ENCODE results near the gene CRYBB3.
"Not testable (repeated sequence)": the region's sequence is repeated elsewhere in the genome, so short reads cannot be mapped to it uniquely, and the experiment has no call there.

CRYBB3 gene

DNA sequence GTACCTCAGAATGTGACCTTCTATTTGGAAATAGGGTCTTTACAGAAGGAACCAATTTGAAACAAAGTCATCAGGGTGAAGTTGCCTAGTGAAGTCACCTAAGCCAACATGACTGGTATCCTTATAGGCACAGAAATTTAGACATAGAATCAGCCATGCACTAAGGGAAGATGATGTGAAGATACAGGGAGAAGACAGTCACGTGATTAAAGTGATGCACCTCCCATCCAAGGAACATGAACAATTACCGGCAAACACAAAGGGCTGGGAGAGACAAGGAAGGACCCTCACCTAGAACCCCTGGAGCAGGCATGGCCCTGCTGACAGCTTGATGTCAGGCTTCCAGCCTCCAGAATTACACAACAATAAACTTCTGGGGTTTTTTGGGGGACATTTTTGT is 16.6 kb downstream of the CRYBB3 start:
- DNase-seq (ENCODE audit: low read depth), result no peak
- H3K4me3 ChIP-seq (ENCODE audit: low read depth, low read length), result no peak overlapping the region
- TF ChIP-seq, protein P1, sequence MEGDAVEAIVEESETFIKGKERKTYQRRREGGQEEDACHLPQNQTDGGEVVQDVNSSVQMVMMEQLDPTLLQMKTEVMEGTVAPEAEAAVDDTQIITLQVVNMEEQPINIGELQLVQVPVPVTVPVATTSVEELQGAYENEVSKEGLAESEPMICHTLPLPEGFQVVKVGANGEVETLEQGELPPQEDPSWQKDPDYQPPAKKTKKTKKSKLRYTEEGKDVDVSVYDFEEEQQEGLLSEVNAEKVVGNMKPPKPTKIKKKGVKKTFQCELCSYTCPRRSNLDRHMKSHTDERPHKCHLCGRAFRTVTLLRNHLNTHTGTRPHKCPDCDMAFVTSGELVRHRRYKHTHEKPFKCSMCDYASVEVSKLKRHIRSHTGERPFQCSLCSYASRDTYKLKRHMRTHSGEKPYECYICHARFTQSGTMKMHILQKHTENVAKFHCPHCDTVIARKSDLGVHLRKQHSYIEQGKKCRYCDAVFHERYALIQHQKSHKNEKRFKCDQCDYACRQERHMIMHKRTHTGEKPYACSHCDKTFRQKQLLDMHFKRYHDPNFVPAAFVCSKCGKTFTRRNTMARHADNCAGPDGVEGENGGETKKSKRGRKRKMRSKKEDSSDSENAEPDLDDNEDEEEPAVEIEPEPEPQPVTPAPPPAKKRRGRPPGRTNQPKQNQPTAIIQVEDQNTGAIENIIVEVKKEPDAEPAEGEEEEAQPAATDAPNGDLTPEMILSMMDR (IDR thresholded peaks at IDR 0.05; ENCODE audit: control insufficient read depth, extremely low read depth, insufficient read depth), result no peak

DNA sequence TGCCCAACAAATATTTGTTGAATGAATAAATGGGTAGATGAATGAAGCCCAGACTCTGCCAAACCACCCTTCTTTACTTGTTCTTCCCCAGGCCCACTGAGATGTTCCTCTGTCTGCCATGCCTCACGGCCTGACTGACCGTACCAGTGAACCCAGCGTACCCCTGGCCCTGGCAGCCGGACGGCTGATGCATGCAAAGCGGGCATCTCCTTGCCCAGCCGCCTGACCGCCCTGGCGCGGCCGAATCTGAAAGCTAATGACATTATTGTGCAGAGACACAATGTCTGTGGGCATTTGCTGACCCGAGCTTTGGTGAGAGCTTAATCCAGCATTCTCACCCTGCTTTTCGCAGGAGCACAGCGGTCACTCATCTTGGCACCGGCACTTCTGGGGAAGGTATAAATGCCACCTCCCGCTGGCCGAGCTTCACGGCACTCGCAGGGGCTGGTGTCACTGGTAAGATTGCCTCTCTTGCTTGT is 19.6 kb downstream of the CRYBB3 start, which contains the start of gene CRYBB2:
CRYBB2 (plus strand) TSS at position 429 of the 479 bp plus-strand sequence. CDS start 1,791 bp downstream, outside the sequence.
- TF ChIP-seq, protein P1 (IDR thresholded peaks at IDR 0.05; ENCODE audit: control insufficient read depth, extremely low read depth, insufficient read depth), result no peak
- no peak for DNase-seq (ENCODE audit: low read depth)
- H3K4me3 ChIP-seq (ENCODE audit: low read depth, low read length), result no peak within 1 kb of the TSS

DNA sequence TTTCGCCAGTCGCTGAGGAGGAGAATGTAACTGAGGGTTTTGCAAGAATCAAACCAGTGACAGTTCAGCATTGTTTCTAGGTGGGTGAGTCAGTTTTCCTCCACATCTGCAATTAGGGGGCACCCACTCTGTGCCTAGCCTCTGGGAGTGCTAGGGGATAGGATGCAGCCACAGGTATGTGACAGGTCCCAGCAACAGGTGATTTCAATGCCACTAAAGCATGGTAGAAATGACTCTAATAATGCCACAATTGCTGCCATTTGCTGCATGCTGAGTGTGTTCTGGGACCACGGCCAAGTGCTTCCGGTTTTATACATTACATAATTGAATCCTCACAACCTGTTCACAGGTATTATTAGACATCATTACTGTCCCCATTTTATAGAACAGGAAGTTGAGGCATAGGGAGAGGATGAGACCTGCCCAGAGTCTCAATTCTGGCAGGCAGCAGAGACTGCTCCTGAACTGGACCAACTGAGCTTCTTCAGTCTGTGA is 20.3 kb downstream of the CRYBB3 start:
- DNase-seq (ENCODE audit: low read depth), result no peak
- TF ChIP-seq, protein P1 (IDR thresholded peaks at IDR 0.05; ENCODE audit: control insufficient read depth, extremely low read depth, insufficient read depth), result no peak
- H3K4me3 ChIP-seq (ENCODE audit: low read depth, low read length), result no peak overlapping the region

DNA sequence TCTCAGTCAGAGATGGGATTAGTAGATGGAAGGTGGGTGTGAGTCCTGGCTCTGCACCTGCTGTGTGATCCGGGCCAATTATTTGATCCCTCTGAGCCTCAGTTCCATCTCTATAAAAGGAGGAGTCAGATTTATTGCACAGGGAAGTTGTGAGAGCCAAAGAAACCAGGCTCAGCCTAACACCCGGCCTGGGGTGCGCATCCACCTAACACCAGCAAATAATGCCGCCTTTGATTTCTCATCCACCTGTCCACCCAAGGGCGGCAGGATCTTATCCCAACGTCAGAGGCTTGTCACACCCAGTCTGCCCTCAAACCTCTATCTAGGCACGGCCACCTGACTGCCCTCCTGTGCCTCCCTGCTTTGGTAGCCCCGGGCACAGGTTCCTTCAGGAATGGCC is 22.1 kb downstream of the CRYBB3 start:
- DNase-seq (ENCODE audit: low read depth), result no peak
- TF ChIP-seq, protein P1 (IDR thresholded peaks at IDR 0.05; ENCODE audit: control insufficient read depth, extremely low read depth, insufficient read depth), result no peak
- H3K4me3 ChIP-seq (ENCODE audit: low read depth, low read length), result no peak overlapping the region

DNA sequence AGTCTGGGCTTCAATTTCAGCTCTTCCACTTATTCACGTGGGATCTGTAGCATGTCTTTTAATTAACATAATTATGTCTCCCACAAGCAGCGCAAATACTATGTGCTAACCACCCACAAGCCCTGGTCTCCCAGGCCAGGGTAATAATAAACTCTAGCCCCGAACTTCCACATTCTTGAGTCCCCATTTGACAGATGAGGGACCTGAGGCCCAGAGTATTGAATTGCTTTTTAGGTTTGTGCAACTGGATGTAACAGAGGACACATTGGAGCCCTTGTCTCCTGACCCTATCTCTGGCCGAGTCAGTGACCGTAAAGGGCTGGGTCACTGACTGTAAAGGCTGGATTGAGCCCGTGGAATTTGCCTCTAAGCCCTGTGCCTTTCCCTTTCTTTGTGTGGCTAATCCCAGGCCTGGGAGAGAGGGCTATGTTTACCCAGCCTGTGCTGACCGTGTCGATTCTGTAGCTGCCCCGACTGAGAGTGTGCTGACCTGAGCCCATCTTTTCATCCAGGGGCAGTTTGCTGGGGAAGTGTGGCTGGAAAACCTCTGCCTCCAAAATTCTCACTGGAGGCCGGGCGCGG is 23.7 kb downstream of the CRYBB3 start:
- no peak overlapping the region for H3K4me3 ChIP-seq (ENCODE audit: low read depth, low read length)
- TF ChIP-seq, protein P1 (IDR thresholded peaks at IDR 0.05; ENCODE audit: control insufficient read depth, extremely low read depth, insufficient read depth), result no peak
- no peak for DNase-seq (ENCODE audit: low read depth)

DNA sequence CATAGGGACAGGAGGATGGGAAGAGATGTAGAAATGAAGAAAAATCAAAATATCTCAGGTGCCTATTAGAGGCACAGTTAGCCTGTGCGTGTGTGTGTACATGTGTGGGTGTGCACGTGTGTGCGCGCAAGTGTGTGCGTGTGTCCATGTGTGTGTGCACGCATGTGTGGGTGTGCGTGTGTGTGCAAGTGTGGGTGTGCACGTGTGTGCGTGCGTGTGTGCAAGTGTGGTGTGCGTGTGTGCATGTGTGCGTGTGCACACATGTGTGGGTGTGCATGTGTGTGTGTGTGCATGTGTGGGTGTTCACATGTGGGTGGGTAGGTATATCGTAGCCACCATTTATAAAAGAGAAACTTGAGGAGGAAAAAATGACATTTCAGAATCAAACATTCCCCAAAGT is 29.2 kb downstream of the CRYBB3 start:
- no peak overlapping the region for H3K4me3 ChIP-seq (ENCODE audit: low read depth, low read length)
- no peak for DNase-seq (ENCODE audit: low read depth)
- TF ChIP-seq, protein P1 (IDR thresholded peaks at IDR 0.05; ENCODE audit: control insufficient read depth, extremely low read depth, insufficient read depth), result no peak

DNA sequence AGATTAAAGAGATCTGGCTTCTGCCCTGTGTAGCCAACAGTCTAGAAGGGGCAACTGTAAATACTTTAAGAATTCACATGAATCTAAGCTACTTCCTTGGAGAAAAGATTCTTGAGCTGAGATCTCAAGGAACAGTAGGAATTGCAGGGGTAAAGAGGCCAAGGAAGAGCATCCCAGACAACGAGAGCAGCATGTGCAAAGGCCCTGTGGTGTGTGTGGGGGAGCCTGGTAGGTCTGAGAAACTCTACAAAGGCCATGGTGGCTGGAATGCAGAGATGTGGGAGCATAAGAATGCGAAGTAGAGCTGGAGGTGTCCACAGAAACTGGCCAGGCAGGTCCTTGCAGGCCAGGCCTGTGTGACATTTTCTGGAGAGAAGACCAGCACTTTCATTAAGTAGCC is 31.1 kb downstream of the CRYBB3 start:
- not testable (repeated sequence) for DNase-seq (ENCODE audit: low read depth)

More for the DNA sequence above, 31.1 kb downstream of the CRYBB3 start:
- not testable (repeated sequence) for H3K4me3 ChIP-seq (ENCODE audit: low read depth, low read length)
